Measurements from ENCODE around the gene FBP1. TPM values are rescaled to one million over a fixed set of nuclear protein-coding genes. Genes with fewer than 3 reads are reported as not detected.
A peak's percentile ranks its signal among the peaks of the same experiment; 100 is the strongest.

FBP1 gene
- total RNA-seq, 4 donors from 2014 or later, result 56.1 to 454 (median 413) TPM

DNA sequence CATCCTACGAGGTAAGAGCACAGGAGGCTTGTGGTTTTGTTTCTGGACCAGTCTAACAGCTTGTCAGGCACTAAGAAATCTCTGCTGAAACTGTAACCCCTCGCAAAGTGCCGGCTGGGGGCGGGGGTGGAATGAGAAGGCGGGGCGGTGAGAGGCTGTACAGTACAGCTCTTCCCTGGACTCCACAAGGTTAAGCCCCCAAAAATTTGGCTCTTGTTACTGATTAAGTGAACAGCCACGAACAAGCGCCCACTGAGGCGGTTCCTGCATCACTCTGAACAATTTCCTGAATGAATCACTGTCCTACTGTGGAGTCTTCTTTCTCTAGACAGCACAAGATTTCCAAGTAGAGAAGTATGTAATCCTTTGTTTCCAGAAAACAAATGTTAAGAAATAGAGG lies 52.5 kb downstream of the FBP1 start:
- H3K27ac ChIP-seq, result no peak overlapping the region
- peaks cover 0 to 3% (median 0%) of the 10 kb centered on the region in 4 donors for H3K4me1 ChIP-seq
- H3K36me3 ChIP-seq, result no peaks in the 10 kb centered on the region
- TF ChIP-seq POLR2A (IDR thresholded peaks at IDR 0.05), result no peak
- TF ChIP-seq, protein P1, sequence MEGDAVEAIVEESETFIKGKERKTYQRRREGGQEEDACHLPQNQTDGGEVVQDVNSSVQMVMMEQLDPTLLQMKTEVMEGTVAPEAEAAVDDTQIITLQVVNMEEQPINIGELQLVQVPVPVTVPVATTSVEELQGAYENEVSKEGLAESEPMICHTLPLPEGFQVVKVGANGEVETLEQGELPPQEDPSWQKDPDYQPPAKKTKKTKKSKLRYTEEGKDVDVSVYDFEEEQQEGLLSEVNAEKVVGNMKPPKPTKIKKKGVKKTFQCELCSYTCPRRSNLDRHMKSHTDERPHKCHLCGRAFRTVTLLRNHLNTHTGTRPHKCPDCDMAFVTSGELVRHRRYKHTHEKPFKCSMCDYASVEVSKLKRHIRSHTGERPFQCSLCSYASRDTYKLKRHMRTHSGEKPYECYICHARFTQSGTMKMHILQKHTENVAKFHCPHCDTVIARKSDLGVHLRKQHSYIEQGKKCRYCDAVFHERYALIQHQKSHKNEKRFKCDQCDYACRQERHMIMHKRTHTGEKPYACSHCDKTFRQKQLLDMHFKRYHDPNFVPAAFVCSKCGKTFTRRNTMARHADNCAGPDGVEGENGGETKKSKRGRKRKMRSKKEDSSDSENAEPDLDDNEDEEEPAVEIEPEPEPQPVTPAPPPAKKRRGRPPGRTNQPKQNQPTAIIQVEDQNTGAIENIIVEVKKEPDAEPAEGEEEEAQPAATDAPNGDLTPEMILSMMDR (IDR thresholded peaks at IDR 0.05), result no peak
- H3K27me3 ChIP-seq, result no peaks in the 10 kb centered on the region
- no peaks in the 10 kb centered on the region for H3K9me3 ChIP-seq
- H3K4me3 ChIP-seq, result peak overlapping the region in 1 of 4 donors; percentile 9
- DNase-seq, result peak in 1 of 3 donors; percentile 40

DNA sequence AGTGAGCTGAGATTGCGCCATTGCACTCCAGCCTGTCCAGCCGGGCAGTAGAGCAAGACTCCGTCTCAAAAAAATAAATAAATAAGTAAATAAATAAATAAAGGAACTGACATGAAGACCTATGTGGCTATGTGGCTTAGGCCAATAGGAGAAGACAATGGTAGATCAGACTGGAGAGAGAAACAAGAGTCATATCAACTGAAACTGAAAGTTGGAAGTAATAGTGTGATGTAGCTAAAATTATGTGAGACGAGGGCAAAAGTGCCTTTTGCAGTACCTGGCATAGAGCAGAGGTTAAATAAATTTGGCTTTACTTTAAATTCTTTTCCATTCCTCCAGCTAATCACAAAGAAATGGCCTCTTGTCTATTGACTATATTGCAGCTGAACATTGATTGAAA lies 53.0 kb downstream of the FBP1 start:
- H3K4me3 ChIP-seq, result peak overlapping the region in 1 of 4 donors; percentile 9
- DNase-seq, result no peak
- TF ChIP-seq, protein P1 (IDR thresholded peaks at IDR 0.05), result no peak
- TF ChIP-seq POLR2A (IDR thresholded peaks at IDR 0.05), result no peak

DNA sequence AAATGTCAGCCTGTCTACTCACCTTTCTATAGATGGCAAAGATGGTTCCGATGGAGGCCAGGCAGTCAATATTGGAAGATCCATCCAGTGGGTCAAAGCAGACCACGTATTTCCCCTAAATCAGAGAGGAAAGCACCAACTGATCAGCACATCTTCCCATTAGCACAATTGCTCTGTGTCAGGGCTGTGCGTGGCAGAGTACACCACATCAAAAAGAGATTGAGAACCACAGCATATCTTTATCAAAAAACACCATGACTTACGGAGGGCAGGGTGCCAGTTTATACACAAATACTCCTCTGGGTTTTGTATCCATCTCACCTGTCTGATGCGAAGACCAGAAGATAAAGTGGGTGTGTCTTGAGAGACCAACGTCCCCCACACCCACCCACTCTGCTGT lies 54.8 kb downstream of the FBP1 start:
- Histone ChIP-seq H3K27ac (no peak overlapping the region), H3K36me3 (no peaks in the 10 kb centered on the region), H3K4me1 (peaks cover 0 to 3% (median 0%) of the 10 kb centered on the region in 4 donors), H3K27me3 (no peaks in the 10 kb centered on the region), H3K9me3 (no peaks in the 10 kb centered on the region), H3K4me3 (no peak overlapping the region)
- TF ChIP-seq POLR2A (IDR thresholded peaks at IDR 0.05), result no peak
- TF ChIP-seq, protein P1 (IDR thresholded peaks at IDR 0.05), result no peak
- DNase-seq, result peak in 1 of 3 donors; percentile 10

More for the DNA sequence above, 53.0 kb downstream of the FBP1 start:
- Histone ChIP-seq H3K27ac (no peak overlapping the region), H3K9me3 (no peaks in the 10 kb centered on the region), H3K36me3 (no peaks in the 10 kb centered on the region), H3K4me1 (peaks cover 0 to 3% (median 0%) of the 10 kb centered on the region in 4 donors), H3K27me3 (no peaks in the 10 kb centered on the region)

DNA sequence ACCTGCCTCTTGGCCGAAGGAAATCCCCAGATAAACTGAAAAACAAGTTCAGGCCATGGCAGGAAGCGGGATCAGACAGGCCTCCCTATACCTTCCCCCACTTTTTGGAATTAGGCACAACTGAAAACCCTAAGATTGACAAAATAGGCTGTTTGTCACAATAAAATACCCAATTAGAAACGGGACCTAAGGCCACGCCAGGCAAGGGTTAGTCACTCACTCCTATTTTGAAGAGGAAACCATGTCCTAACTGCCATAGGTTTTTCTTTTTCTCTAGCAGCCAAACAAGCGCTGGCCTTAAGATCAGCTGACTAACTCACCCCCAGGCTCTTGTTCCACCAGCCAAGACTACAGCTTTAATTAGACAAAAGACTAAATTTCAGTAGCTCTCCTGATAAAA lies 57.6 kb downstream of the FBP1 start:
- Histone ChIP-seq H3K4me1 (peaks cover 0 to 3% (median 0%) of the 10 kb centered on the region in 4 donors), H3K9me3 (no peaks in the 10 kb centered on the region), H3K4me3 (no peak overlapping the region), H3K27me3 (no peaks in the 10 kb centered on the region), H3K36me3 (no peaks in the 10 kb centered on the region), H3K27ac (no peak overlapping the region)
- TF ChIP-seq, protein P1 (IDR thresholded peaks at IDR 0.05), result no peak
- TF ChIP-seq POLR2A (IDR thresholded peaks at IDR 0.05), result no peak
- DNase-seq, result peak in 1 of 3 donors; percentile 9

DNA sequence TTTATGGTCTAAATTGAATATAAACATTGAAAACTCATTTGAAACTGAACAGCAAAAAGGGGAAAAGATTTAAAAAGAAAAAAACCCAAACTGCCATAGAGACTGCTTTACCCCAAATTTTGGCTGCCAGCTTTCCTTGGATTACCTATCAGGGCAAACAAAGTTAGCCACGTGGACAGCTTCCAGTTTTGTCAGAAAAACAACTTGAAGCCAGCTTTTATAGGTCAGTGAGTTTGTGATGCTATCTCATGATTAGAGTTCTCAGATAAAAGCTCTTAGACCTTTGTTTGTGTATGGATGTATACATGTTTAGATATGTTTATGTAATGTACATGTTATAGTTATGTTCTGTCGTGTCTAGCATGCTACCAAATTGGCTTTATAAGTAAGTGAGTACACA lies 61.7 kb downstream of the FBP1 start:
- no peaks in the 10 kb centered on the region for H3K36me3 ChIP-seq
- TF ChIP-seq, protein P1 (IDR thresholded peaks at IDR 0.05), result no peak
- no peak for TF ChIP-seq POLR2A (IDR thresholded peaks at IDR 0.05)
- no peaks in the 10 kb centered on the region for H3K27me3 ChIP-seq
- DNase-seq, result no peak
- H3K4me3 ChIP-seq, result no peak overlapping the region
- no peaks in the 10 kb centered on the region for H3K4me1 ChIP-seq
- H3K9me3 ChIP-seq, result no peaks in the 10 kb centered on the region
- no peak overlapping the region for H3K27ac ChIP-seq

DNA sequence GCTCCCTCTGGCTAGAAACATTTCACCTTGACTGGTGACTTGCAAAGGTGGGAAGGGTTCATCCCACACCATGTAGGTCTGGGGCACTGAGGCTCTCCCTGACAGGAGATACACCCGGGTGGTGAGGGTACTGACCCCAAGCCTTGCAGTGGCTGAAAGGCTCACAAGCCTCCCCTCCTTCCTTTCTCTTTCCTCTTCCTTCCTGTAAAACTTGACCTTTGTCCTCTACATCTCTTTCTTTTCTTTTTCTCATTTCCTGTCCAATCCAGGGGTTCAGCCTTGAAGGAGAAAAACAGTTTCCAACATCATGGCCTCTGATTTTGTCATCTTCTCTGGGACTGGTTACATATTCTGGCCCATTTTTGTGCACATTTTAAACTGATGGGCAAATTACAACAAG lies 62.3 kb downstream of the FBP1 start:
- TF ChIP-seq, protein P1 (IDR thresholded peaks at IDR 0.05), result no peak
- TF ChIP-seq POLR2A (IDR thresholded peaks at IDR 0.05), result no peak
- H3K4me3 ChIP-seq, result no peak overlapping the region
- H3K36me3 ChIP-seq, result no peaks in the 10 kb centered on the region
- H3K27me3 ChIP-seq, result no peaks in the 10 kb centered on the region
- no peak overlapping the region for H3K27ac ChIP-seq
- DNase-seq, result peak in 1 of 3 donors; percentile 17
- H3K4me1 ChIP-seq, result no peaks in the 10 kb centered on the region
- no peaks in the 10 kb centered on the region for H3K9me3 ChIP-seq

Data from Peyer's patch (tissue), 4 donors.